ENCODE measurements around the gene NDUFS8. TPM values are rescaled to one million over a fixed set of nuclear protein-coding genes. Genes with fewer than 3 reads are reported as not detected.

The NDUFS8 gene
- total and polyA plus RNA-seq, 10 of the 15 experiments (the other 5 are each of a cell fraction or from before 2014, with no cell fraction given): 17.6 to 308 (median 120) TPM

GRCh38 chr11:68043029-68043348 is 12.5 kb downstream of the NDUFS8 start:
- TF ChIP-seq IKZF1 (conservative IDR thresholded peaks at IDR 0.05) (no peak), NR2C2 (IDR thresholded peaks at IDR 0.05; ENCODE audit: borderline replicate concordance, control insufficient read depth, insufficient read length, low read depth) (no peak), BMI1 (IDR thresholded peaks at IDR 0.05; ENCODE audit: borderline replicate concordance) (no peak), NFXL1 (IDR thresholded peaks at IDR 0.05; ENCODE audit: borderline replicate concordance) (no peak), POLR2AphosphoS5 (IDR thresholded peaks at IDR 0.05; ENCODE audit: low read length) (no peak), STAT3 (IDR thresholded peaks at IDR 0.05; ENCODE audit: low read depth, low read length) (no peak)
- TF ChIP-seq, protein P1, sequence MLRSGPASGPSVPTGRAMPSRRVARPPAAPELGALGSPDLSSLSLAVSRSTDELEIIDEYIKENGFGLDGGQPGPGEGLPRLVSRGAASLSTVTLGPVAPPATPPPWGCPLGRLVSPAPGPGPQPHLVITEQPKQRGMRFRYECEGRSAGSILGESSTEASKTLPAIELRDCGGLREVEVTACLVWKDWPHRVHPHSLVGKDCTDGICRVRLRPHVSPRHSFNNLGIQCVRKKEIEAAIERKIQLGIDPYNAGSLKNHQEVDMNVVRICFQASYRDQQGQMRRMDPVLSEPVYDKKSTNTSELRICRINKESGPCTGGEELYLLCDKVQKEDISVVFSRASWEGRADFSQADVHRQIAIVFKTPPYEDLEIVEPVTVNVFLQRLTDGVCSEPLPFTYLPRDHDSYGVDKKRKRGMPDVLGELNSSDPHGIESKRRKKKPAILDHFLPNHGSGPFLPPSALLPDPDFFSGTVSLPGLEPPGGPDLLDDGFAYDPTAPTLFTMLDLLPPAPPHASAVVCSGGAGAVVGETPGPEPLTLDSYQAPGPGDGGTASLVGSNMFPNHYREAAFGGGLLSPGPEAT (IDR thresholded peaks at IDR 0.05; ENCODE audit: low read depth): no peak
- TF ChIP-seq, protein P2, sequence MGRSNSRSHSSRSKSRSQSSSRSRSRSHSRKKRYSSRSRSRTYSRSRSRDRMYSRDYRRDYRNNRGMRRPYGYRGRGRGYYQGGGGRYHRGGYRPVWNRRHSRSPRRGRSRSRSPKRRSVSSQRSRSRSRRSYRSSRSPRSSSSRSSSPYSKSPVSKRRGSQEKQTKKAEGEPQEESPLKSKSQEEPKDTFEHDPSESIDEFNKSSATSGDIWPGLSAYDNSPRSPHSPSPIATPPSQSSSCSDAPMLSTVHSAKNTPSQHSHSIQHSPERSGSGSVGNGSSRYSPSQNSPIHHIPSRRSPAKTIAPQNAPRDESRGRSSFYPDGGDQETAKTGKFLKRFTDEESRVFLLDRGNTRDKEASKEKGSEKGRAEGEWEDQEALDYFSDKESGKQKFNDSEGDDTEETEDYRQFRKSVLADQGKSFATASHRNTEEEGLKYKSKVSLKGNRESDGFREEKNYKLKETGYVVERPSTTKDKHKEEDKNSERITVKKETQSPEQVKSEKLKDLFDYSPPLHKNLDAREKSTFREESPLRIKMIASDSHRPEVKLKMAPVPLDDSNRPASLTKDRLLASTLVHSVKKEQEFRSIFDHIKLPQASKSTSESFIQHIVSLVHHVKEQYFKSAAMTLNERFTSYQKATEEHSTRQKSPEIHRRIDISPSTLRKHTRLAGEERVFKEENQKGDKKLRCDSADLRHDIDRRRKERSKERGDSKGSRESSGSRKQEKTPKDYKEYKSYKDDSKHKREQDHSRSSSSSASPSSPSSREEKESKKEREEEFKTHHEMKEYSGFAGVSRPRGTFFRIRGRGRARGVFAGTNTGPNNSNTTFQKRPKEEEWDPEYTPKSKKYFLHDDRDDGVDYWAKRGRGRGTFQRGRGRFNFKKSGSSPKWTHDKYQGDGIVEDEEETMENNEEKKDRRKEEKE (IDR thresholded peaks at IDR 0.05): no peak
- H3K36me3 ChIP-seq (ENCODE audit: control insufficient read depth in 2 of 2, insufficient read depth in 2 of 2, low read length in 1 of 2): peaks cover 5 to 27% of the 10 kb centered on the region in 2 experiments; a peak in 3 of 4 replicates

More at GRCh38 chr11:68043029-68043348, 12.5 kb downstream of the NDUFS8 start:
- intact Hi-C loops (cut with micrococcal nuclease; ENCODE audit: unreplicated experiment) (no loop called here), in situ Hi-C loops (cut with MboI) (no loop called here)
- ATAC-seq (no peak), FAIRE-seq (no peak), DNase-seq (ENCODE audit: low read depth, low spot score) (no peak)
- ChIA-PET SMC1A (ENCODE audit: uncharacterized antibody, unreplicated experiment) (interaction anchor here (1.3 kb wide), 1 partner anchor 60 kb away, joined by 3 read pairs; no protein-coding TSS in a partner anchor), RAD21 (ENCODE audit: unreplicated experiment) (interaction anchor here (1.5 kb wide), 1 partner anchor 33 kb away, joined by 4 read pairs; the partner anchor contains the start of gene ALDH3B1), CTCF (no interaction called here), POLR2A (no interaction called here)
- no peak overlapping the region for H3K4me3 ChIP-seq
- H3K27me3 ChIP-seq (replicated peaks in 1 of 2; ENCODE audit: control insufficient read depth in 2 of 2, insufficient read depth in 2 of 2, low read length in 1 of 2): no peaks in the 10 kb centered on the region
- H4K20me1 ChIP-seq (ENCODE audit: control insufficient read depth, insufficient read depth): no peaks in the 10 kb centered on the region; the same call in 1 of the 2 replicates
- H3K4me1 ChIP-seq (ENCODE audit: control insufficient read depth, insufficient read depth, low read length): peaks cover 13% of the 10 kb centered on the region
- H3K9me3 ChIP-seq (replicated peaks; ENCODE audit: control insufficient read depth, insufficient read depth, low read length): no peaks in the 10 kb centered on the region
- H3K4me2 ChIP-seq (ENCODE audit: control insufficient read depth, insufficient read depth): no peak overlapping the region
- H3K79me2 ChIP-seq (ENCODE audit: control insufficient read depth, insufficient read depth, low read length): peaks cover 46% of the 10 kb centered on the region
- WGBS (ENCODE audit: insufficient coverage, insufficient replicate concordance, low lambda C conversion rate, missing lambda C conversion rate): 82% methylated on average over 7 of the region's 8 CpGs
- H2AFZ ChIP-seq (ENCODE audit: control insufficient read depth, low read depth, low read length): no peak overlapping the region
- no peak overlapping the region for H3K27ac ChIP-seq (ENCODE audit: control insufficient read depth, insufficient read depth)
- no peak overlapping the region for H3K9ac ChIP-seq (ENCODE audit: control insufficient read depth, insufficient read depth, low read length)
- no TSS peak for BruUV-seq (replicated peaks)

All from GM12878 (cell line).